EL (cell line): ENCODE data around the gene OR2W3.

Experiments
- DNase-seq: peaks from one replicate; pipeline ENCODE4 v3.0.0-alpha.2; 2016

Gene OR2W3

DNA sequence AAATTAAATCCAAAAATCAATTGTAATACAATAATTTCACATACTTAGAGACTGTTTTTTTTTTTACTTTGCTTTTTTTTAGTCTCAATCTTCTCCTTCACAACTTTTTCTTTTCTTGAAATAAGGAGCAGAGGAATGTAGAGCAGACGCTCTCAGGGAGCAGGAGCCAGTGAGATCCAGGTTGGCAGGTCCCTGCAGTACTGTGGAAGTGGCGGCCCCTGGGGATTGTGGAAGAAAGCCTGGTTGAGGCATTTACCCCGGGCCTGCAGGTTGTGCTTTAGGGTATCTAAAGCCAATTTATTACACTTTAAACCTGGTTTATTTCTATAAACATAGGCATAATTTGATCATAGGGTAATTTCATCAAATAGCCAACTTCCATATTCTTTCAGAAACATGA, 28.6 kb downstream of the OR2W3 start:
- DNase-seq, result no peak

DNA sequence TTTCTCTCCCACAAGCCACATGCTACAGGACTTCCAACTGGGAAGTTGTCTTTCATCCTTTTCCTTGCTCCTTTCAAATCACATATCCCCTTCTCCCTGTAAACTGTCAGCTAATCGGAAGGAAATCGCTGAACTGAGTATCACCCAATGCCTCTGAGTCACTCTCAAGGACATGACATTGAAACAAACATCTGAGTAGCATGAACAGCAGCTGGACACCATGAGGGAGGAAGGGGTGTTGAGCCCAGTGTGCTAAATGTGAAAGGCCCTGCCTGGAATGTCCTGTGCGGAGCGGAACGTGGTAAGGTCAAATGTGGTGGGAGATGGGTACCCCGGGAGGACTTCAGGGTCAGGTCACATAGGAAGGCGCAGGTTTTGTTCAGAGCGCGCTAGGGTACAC, 29.5 kb downstream of the OR2W3 start, which contains the start of gene OR2AJ1:
Gene OR2AJ1, plus strand, starts transcription at position 22 of the 400 bp plus-strand sequence. CDS start 8,880 bp downstream, outside the sequence.
- no peak for DNase-seq

DNA sequence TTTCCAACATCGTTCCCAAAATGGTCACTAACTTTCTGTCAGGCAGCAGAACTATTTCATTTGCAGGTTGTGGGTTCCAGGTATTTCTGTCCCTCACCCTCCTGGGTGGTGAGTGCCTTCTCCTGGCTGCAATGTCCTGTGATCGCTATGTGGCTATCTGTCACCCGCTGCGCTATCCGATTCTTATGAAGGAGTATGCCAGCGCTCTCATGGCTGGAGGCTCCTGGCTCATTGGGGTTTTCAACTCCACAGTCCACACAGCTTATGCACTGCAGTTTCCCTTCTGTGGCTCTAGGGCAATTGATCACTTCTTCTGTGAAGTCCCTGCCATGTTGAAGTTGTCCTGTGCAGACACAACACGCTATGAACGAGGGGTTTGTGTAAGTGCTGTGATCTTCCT, 38.6 kb downstream of the OR2W3 start:
- DNase-seq, result no peak

DNA sequence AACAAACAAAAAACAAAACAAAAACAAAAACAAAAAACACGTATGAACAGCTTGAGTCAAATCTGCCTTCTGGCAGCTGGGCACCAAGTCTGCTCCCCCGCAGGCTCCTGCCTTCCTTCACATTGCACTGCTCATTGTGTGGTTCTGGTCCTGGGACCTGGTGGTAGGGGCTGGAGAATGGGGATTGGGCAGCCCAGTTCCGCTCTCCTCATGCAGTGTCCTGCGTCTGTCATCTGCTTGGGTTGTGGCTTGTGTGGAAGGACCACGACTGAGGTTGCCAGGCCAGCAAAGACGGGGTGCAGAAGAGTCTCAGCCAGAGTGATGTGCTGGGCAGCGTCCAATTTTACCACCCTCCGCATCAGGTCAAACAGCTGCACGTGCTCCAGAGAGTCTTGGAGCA, 40.4 kb downstream of the OR2W3 start:
- DNase-seq, result no peak

DNA sequence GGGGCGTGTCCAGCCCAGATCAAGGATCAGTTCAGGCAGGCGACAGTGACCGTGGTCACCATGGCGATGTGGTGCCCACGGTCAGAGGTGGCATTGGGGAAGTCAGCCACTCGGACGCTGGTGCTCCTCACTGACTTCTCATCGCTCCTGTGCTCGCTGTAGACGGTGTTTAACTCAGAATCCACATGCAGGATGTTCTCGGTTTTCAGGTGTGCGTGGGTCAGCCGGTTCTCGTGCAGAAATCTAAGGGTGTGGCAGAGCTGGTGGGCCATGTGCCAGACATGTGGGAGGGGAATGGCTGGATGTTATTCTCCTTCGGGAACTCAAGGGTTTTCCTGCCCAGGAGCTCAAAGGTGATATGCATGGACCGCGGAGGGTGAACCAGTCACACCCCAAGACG, 41.0 kb downstream of the OR2W3 start:
- DNase-seq, result no peak

DNA sequence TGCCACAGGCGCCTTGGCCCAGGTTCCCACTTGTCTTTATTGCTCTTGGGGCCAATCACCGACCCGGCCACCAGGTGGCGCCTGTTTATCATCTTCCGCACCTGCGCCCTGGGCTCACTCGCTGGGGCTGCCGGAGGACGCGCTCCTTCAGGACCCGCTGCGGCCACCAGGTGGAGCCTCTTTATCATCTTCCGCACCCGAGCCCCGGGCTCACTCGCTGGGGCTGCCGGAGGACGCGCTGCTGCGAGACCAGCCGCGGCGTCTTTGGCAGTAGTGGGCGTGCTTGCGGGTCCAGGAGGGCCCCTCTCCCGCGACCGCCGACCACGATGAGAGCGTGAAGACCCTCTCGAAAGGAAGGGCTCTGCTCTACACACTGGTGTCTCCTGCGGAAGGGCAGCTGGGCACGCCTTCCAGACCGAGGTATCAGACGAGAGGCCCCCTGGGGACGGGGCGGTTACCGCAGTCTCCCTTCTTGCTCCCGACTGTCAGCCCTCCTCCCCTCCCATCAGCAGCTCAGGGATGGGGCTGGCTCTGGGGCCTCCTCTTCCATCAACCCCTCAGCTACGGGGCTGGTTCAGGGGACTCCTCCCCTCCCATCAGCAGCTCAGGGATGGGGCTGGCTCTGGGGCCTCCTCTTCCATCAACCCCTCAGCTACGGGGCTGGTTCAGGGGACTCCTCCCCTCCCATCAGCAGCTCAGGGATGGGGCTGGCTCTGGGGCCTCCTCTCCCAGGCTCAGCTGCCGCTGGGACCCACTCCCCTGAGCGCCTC, 41.8 kb downstream of the OR2W3 start:
- DNase-seq, result peak; percentile 2

DNA sequence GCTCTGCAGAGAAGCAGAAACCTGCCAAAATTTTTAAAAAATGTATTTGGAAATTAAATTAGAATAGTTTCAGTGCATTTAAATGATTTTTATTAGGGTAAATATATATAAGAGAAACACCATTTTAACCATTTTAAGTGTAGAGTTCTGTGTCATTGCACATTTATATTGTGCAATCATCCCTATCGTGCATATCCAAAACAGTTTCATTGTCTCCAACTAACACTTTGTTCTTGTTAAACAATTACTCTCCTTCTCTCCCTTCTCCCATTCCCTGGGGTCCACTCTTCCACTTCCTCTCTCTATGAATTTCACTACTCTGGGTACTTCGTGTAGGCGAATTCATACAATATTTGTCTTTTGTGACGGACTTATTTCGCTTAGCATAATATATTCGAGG, 47.2 kb downstream of the OR2W3 start:
- no peak for DNase-seq
